ENCODE data around the gene ANKRD55. TPM values are rescaled to one million over a fixed set of nuclear protein-coding genes. Genes with fewer than 3 reads are reported as not detected.
"Not testable (repeated sequence)": the region's sequence is repeated elsewhere in the genome, so short reads cannot be mapped to it uniquely, and the experiment has no call there.

The ANKRD55 gene
- total RNA-seq, 2 donors from 2014 or later = 0.27 to 0.29 TPM

GRCh38 chr5:56244627-56245026 lies 11.5 kb upstream of the ANKRD55 start:
- Histone ChIP-seq H3K9me3 (ENCODE audit: control insufficient read depth, low read length) (peaks cover 33% of the 10 kb centered on the region), H3K4me3 (ENCODE audit: low read length) (no peak overlapping the region), H3K27ac (ENCODE audit: low read depth, low read length) (no peak overlapping the region), H3K9ac (ENCODE audit: extremely low read depth, low read length, poor library complexity, severe bottlenecking) (no peak overlapping the region), H3K36me3 (ENCODE audit: control insufficient read depth, insufficient read depth, low read length) (no peaks in the 10 kb centered on the region), H3K27me3 (ENCODE audit: control insufficient read depth, insufficient read depth, low read length, poor library complexity, severe bottlenecking) (no peaks in the 10 kb centered on the region), H3K4me1 (ENCODE audit: control insufficient read depth, insufficient read depth, low read length) (no peaks in the 10 kb centered on the region)
- no peak for DNase-seq
- Mint-ChIP-seq H3K4me3 (no peak overlapping the region), H3K27ac (no peak overlapping the region), H3K27me3 (ENCODE audit: insufficient read depth) (peaks cover 8% of the 10 kb centered on the region), H3K9me3 (peaks cover 44% of the 10 kb centered on the region), H3K36me3 (ENCODE audit: low read depth) (peaks cover 2% of the 10 kb centered on the region), H3K4me1 (no peaks in the 10 kb centered on the region)
- TF ChIP-seq, protein P1, sequence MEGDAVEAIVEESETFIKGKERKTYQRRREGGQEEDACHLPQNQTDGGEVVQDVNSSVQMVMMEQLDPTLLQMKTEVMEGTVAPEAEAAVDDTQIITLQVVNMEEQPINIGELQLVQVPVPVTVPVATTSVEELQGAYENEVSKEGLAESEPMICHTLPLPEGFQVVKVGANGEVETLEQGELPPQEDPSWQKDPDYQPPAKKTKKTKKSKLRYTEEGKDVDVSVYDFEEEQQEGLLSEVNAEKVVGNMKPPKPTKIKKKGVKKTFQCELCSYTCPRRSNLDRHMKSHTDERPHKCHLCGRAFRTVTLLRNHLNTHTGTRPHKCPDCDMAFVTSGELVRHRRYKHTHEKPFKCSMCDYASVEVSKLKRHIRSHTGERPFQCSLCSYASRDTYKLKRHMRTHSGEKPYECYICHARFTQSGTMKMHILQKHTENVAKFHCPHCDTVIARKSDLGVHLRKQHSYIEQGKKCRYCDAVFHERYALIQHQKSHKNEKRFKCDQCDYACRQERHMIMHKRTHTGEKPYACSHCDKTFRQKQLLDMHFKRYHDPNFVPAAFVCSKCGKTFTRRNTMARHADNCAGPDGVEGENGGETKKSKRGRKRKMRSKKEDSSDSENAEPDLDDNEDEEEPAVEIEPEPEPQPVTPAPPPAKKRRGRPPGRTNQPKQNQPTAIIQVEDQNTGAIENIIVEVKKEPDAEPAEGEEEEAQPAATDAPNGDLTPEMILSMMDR (conservative IDR thresholded peaks at IDR 0.05) = no peak

DNA sequence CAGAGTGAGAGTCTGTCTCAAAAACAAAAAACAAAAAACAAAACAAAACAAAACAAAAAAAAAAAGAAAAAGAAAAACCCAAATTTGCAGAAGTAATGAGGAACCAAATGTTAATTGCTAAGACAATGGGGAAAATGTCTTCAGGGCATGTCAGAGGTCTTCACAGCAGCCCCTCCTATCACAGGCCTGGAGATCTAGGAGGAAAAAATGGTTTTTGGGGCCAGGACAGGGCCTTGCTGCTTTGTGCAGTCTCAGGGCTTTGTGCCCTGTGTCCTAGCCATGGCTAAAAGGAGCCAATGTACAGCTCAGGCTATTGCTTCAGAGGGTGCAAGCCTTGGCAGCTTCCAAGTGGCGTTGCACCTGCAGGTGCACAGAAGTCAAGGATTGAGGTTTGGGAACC lies 9.1 kb upstream of the ANKRD55 start:
- Mint-ChIP-seq H3K9me3 (peaks cover 44% of the 10 kb centered on the region), H3K27me3 (ENCODE audit: insufficient read depth) (peaks cover 16% of the 10 kb centered on the region)
- not testable (repeated sequence) for H3K36me3 ChIP-seq (ENCODE audit: control insufficient read depth, insufficient read depth, low read length); H3K9ac ChIP-seq (ENCODE audit: extremely low read depth, low read length, poor library complexity, severe bottlenecking); H3K27ac Mint-ChIP-seq; H3K36me3 Mint-ChIP-seq (ENCODE audit: low read depth); H3K4me1 ChIP-seq (ENCODE audit: control insufficient read depth, insufficient read depth, low read length); DNase-seq; H3K27me3 ChIP-seq (ENCODE audit: control insufficient read depth, insufficient read depth, low read length, poor library complexity, severe bottlenecking); H3K27ac ChIP-seq (ENCODE audit: low read depth, low read length); H3K4me3 Mint-ChIP-seq; H3K4me1 Mint-ChIP-seq
- Histone ChIP-seq H3K4me3 (ENCODE audit: low read length) (peak overlapping the region; percentile 6), H3K9me3 (ENCODE audit: control insufficient read depth, low read length) (peaks cover 28% of the 10 kb centered on the region)
- WGBS, 2 experiments (ENCODE audit: insufficient coverage in 1 of 2, insufficient read length in 1 of 2) = 92 to 100% methylated on average over 1 of the region's 1 CpG

DNA sequence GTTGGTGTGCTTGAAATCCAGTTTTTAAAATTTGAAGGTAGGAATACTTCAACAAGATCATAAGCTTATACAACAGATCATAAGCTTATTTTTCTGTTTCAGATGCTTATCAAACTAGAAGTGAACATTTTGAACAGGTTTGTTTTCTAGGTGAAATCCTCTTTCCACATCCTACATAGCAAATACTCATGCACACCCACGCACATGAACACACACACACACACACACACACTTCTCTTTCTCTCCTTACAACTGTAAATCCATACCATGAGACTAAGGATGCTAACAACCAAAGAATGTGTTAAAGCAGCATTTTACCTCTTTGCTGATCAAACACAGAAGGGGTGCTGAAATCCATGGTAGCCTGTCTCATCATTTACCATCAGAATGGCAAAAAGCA lies 592 bp downstream of the ANKRD55 start:
- TF ChIP-seq, protein P1 (conservative IDR thresholded peaks at IDR 0.05) = no peak
- Mint-ChIP-seq H3K27me3 (ENCODE audit: insufficient read depth) (peaks cover 3% of the 10 kb centered on the region), H3K9me3 (no peaks in the 10 kb centered on the region), H3K27ac (no peak overlapping the region), H3K4me1 (peaks cover 17% of the 10 kb centered on the region), H3K36me3 (ENCODE audit: low read depth) (no peaks in the 10 kb centered on the region), H3K4me3 (no peak overlapping the region)
- DNase-seq = no peak
- Histone ChIP-seq H3K4me3 (ENCODE audit: low read length) (no peak overlapping the region), H3K36me3 (ENCODE audit: control insufficient read depth, insufficient read depth, low read length) (no peaks in the 10 kb centered on the region), H3K27me3 (ENCODE audit: control insufficient read depth, insufficient read depth, low read length, poor library complexity, severe bottlenecking) (no peaks in the 10 kb centered on the region), H3K9me3 (ENCODE audit: control insufficient read depth, low read length) (no peaks in the 10 kb centered on the region), H3K9ac (ENCODE audit: extremely low read depth, low read length, poor library complexity, severe bottlenecking) (no peak overlapping the region), H3K4me1 (ENCODE audit: control insufficient read depth, insufficient read depth, low read length) (no peaks in the 10 kb centered on the region), H3K27ac (ENCODE audit: low read depth, low read length) (no peak overlapping the region)
- 90% methylated on average over 1 of the region's 1 CpG; no CpG with 5 or more reads in 1 of the 2 experiments for WGBS, 2 experiments (ENCODE audit: insufficient coverage in 1 of 2, insufficient read length in 1 of 2)

DNA sequence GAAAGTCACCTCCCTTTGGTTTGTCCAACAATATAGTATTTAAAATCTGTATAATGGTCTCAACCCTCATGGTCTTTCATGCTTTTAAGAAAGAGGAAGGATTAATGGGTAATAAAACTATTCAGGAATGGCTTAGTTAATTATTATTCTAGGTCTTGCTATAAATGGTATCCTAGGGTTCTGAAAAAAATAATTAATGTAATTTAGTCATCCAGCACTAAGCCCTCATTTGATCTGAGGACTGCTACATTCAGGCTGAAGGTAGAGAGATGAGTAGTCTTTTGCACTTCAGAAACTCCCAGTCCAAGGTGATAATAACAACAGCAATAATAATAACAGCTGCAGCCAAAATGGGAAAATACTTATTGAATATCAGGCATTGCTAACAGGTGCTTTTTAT lies 2.6 kb downstream of the ANKRD55 start:
- Histone ChIP-seq H3K27ac (ENCODE audit: low read depth, low read length) (no peak overlapping the region), H3K9me3 (ENCODE audit: control insufficient read depth, low read length) (no peaks in the 10 kb centered on the region), H3K36me3 (ENCODE audit: control insufficient read depth, insufficient read depth, low read length) (no peaks in the 10 kb centered on the region), H3K4me3 (ENCODE audit: low read length) (no peak overlapping the region), H3K9ac (ENCODE audit: extremely low read depth, low read length, poor library complexity, severe bottlenecking) (no peak overlapping the region), H3K27me3 (ENCODE audit: control insufficient read depth, insufficient read depth, low read length, poor library complexity, severe bottlenecking) (no peaks in the 10 kb centered on the region), H3K4me1 (ENCODE audit: control insufficient read depth, insufficient read depth, low read length) (no peaks in the 10 kb centered on the region)
- Mint-ChIP-seq H3K36me3 (ENCODE audit: low read depth) (no peaks in the 10 kb centered on the region), H3K4me3 (no peak overlapping the region), H3K27ac (no peak overlapping the region), H3K4me1 (peaks cover 17% of the 10 kb centered on the region), H3K9me3 (peaks cover 11% of the 10 kb centered on the region), H3K27me3 (ENCODE audit: insufficient read depth) (peaks cover 3% of the 10 kb centered on the region)
- DNase-seq = no peak
- TF ChIP-seq, protein P1 (conservative IDR thresholded peaks at IDR 0.05) = no peak

Data from endodermal cell (in vitro differentiated cells).